ENCODE results near the gene PCDHAC2.

DNA sequence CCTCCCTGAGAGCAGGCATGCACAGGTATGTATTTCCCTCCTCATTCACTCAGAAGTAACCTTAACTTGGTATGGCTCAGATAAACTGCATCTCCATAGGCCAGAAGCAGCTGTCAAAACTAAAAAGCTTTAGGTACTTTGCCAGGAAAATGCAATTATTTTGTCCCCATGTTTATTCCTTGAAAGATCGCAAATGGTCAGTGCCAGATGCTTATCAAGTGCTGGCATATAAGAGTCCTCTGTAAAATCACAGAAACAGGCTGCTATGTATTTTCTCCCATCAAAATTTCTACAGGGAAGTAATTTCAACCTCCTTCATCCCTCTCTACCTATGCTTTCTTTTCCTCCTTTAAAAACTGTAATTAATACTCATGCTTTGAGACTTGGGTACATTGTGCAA lies 12.7 kb downstream of the PCDHAC2 start:
- TF ChIP-seq, protein P1, sequence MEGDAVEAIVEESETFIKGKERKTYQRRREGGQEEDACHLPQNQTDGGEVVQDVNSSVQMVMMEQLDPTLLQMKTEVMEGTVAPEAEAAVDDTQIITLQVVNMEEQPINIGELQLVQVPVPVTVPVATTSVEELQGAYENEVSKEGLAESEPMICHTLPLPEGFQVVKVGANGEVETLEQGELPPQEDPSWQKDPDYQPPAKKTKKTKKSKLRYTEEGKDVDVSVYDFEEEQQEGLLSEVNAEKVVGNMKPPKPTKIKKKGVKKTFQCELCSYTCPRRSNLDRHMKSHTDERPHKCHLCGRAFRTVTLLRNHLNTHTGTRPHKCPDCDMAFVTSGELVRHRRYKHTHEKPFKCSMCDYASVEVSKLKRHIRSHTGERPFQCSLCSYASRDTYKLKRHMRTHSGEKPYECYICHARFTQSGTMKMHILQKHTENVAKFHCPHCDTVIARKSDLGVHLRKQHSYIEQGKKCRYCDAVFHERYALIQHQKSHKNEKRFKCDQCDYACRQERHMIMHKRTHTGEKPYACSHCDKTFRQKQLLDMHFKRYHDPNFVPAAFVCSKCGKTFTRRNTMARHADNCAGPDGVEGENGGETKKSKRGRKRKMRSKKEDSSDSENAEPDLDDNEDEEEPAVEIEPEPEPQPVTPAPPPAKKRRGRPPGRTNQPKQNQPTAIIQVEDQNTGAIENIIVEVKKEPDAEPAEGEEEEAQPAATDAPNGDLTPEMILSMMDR (conservative IDR thresholded peaks at IDR 0.05 in 1 of 2, IDR thresholded peaks at IDR 0.05 in 1 of 2; ENCODE audit: extremely low read depth in 1 of 2, insufficient read depth in 1 of 2, low read depth in 1 of 2, low read length in 2 of 2): no peak
- TF ChIP-seq EZH2 (IDR thresholded peaks at IDR 0.05; ENCODE audit: borderline replicate concordance, low read length): no peak

Measured in mammary epithelial cell (primary cell).